DMS114 treated with DMSO at 0.1 percent for 48 hours (cell line): ENCODE measurements around the gene IMPG1.

Source experiments
- DNase-seq: peaks from one replicate; lab custom pipeline; 2025; ENCODE audit not compliant: unreplicated experiment; lab: John Stamatoyannopoulos, UW

Gene IMPG1

GRCh38 chr6:75893058-75893775 lies 179.2 kb downstream of the IMPG1 start:
- DNase-seq = peak; percentile 42

- DNase-seq = no peak
These were observed 180.1 kb downstream of the IMPG1 start for GRCh38 chr6:75892384-75892783.

- DNase-seq = no peak
These were observed 187.6 kb downstream of the IMPG1 start for GRCh38 chr6:75884822-75885221.

GRCh38 chr6:75882734-75883133 lies 189.7 kb downstream of the IMPG1 start:
- DNase-seq = no peak

GRCh38 chr6:75880305-75880704 lies 192.2 kb downstream of the IMPG1 start:
- DNase-seq = no peak

- DNase-seq = no peak
These were observed 196.3 kb downstream of the IMPG1 start for GRCh38 chr6:75876152-75876551.

- no peak for DNase-seq
These were observed 198.2 kb downstream of the IMPG1 start for GRCh38 chr6:75874224-75874623.
